NCI-H146 treated with DMSO at 0.1 percent for 48 hours (cell line): Measurements from ENCODE around the gene OXNAD1.

Experiments
- DNase-seq: peaks from one replicate; lab custom pipeline; 2025; ENCODE audit not compliant: unreplicated experiment; lab: John Stamatoyannopoulos, UW

The OXNAD1 gene

DNA sequence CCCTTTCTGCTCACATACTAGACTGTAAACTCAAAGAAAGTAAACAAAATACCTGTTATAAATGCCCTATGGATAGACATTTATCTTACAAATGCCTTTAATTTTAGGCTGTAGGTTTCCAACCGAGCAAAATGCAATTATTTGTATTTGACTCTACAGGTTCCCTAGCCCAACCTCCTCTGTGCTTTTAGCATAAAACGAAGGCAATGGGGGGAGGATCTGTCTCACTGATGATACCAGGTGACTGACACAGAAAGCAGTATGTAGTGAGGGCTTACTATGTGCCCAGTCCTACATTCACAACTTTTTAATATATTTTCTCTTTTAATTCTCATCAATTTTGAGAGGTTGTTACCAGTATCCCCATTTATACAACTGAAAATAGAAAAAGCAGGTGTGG lies 87.4 kb downstream of the OXNAD1 start:
- no peak for DNase-seq

DNA sequence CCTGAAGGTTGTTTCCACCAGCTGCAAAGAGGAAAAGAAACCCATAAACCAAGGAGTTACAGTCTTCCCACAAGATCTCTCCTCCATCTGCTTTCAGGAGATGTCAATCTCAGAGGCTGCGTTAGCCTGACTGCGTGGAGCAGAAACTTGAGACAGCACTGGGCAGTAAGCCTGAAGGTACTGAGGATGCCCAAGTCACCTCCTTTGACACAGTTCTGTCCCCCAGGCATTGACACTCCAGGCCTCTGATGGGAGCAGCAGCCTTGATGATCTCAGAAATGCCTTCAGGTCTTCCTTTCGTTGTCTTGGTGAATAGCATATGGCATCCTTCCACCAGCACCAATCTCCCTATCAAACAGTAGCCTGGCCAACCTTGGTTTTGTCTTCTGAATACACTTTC lies 89.3 kb downstream of the OXNAD1 start:
- DNase-seq, result no peak
